ENCODE results near the gene TMED8. TPM values are rescaled to one million over a fixed set of nuclear protein-coding genes. Genes with fewer than 3 reads are reported as not detected.

The TMED8 gene
- total RNA-seq, 1 experiment from 2014 or later = 14.2 TPM

DNA sequence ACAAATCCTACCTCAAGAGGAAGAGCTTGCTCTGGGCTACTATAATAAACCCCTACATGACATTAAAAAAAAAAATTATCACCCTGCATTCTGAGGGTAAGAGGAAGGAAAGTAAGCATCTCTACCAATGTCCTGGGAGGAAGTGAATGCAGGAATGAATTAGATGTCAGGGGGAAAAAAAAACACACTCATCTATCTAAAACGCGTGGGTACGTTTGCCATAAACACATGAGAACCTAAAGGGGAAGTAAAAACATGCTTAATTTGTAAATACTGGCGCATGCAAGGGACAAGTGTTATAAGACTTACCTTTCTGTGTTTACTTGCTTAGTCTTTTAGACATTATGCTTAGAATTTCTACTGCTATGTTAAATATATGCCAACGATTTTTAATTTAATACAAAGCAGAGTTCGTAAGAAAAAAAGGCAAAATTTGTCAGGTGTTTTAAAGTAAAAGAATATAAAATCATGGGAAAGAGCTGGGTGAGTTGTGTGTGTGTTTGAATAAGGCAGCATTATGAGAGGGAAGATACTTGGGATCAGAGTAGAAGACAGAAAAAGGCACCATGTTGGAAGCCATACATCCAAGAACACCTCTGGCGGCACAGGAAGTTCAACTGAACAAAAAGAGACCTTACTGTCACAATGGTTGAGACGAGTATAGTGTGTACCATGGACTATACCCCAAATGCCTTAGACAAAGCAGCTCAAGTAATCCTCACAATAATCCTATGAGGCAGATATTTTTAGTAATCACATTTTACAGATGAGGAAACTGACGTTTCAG lies 1.5 kb downstream of the TMED8 start:
- no peak for ATAC-seq
- DNase-seq (ENCODE audit: low spot score) = no peak
- H3K27me3 Mint-ChIP-seq (ENCODE audit: low read depth) = no peaks in the 10 kb centered on the region
- H3K27ac Mint-ChIP-seq = no peak overlapping the region
- CTCF ChIA-PET = no interaction called here
- H3K36me3 Mint-ChIP-seq = no peaks in the 10 kb centered on the region
- POLR2A ChIA-PET = no interaction called here
- TF ChIP-seq GABPB1 (CRISPR knock-in tag; IDR thresholded peaks at IDR 0.05) = no peak
- TF ChIP-seq NFYB (CRISPR knock-in tag; conservative IDR thresholded peaks at IDR 0.05; ENCODE audit: low read depth) = no peak
- TF ChIP-seq OVOL2 (CRISPR knock-in tag; IDR thresholded peaks at IDR 0.05; ENCODE audit: borderline replicate concordance) = no peak
- TF ChIP-seq KAT7 (CRISPR knock-in tag; IDR thresholded peaks at IDR 0.05; ENCODE audit: borderline replicate concordance) = no peak
- no peak for TF ChIP-seq IRF2 (CRISPR knock-in tag; IDR thresholded peaks at IDR 0.05; ENCODE audit: borderline replicate concordance, low read depth)
- no peak for TF ChIP-seq NR2C2 (CRISPR knock-in tag; IDR thresholded peaks at IDR 0.05)
- TF ChIP-seq ZNF219 (CRISPR knock-in tag; IDR thresholded peaks at IDR 0.05; ENCODE audit: borderline replicate concordance) = no peak
- TF ChIP-seq JAZF1 (CRISPR knock-in tag; IDR thresholded peaks at IDR 0.05) = no peak
- TF ChIP-seq, protein P1, sequence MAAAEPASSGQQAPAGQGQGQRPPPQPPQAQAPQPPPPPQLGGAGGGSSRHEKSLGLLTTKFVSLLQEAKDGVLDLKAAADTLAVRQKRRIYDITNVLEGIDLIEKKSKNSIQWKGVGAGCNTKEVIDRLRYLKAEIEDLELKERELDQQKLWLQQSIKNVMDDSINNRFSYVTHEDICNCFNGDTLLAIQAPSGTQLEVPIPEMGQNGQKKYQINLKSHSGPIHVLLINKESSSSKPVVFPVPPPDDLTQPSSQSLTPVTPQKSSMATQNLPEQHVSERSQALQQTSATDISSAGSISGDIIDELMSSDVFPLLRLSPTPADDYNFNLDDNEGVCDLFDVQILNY (CRISPR knock-in tag; IDR thresholded peaks at IDR 0.05) = no peak
- H3K9me3 Mint-ChIP-seq = no peaks in the 10 kb centered on the region
- H3K4me1 Mint-ChIP-seq = peaks cover 9% of the 10 kb centered on the region
- peak overlapping the region; percentile 85 for H3K4me3 Mint-ChIP-seq

DNA sequence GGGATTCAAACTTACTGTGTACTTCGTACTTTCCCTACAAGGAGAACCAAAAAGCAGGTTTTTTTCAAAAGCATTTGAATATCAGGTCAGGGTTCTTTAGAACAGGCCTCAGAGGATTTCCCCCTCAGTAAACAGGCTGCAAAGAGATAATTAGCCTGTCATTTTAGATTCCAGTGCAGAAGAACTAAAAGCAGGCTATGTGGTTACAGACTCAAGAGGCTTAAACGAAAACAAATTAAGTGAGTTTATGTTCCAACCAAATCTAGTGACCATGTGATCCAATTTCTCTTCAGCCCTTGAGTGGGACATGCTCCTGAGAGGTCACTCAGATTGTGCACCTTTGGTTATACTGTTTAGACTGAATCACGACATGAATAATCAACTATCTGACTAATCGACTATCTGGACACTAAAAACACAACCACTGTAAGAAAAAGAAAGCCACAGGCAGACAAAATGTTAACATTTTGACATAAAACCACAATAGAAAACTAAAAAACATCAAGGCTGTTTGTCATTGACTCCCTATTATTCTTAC lies 4.5 kb downstream of the TMED8 start:
- CTCF ChIA-PET = interaction anchor here (0.6 kb wide), 1 partner anchor 494 kb away, joined by 4 read pairs; no protein-coding TSS in a partner anchor

DNA sequence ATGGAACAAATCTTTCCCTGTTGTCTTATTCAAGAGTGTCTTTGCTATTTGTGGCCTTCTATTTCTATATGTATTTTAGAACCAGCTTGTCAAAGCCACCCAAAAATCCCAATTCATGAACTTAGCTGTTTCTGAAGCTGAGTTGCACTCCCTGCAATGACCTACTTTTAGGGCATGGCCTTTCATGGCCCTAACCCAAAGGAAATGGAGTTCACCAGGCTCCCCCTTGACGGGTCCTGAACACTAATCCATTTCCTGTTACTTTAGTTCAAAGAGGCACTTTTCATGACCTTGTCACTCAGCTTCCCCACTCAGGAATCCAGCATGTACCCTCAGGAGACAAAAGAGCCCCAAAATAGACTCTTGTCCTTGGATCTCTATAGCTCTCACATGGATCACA lies 7.6 kb downstream of the TMED8 start:
- Mint-ChIP-seq H3K4me3 (no peak overlapping the region), H3K4me1 (0 out of 2 replicates have a peak, but pooled peaks cover 5% of the 10 kb centered on the region), H3K36me3 (no peaks in the 10 kb centered on the region), H3K27ac (no peak overlapping the region), H3K9me3 (no peaks in the 10 kb centered on the region), H3K27me3 (ENCODE audit: low read depth) (no peaks in the 10 kb centered on the region)
- TF ChIP-seq SP1 (CRISPR knock-in tag; conservative IDR thresholded peaks at IDR 0.05) (no peak), SMAD4 (CRISPR knock-in tag; IDR thresholded peaks at IDR 0.05) (no peak), ZNF396 (CRISPR knock-in tag; IDR thresholded peaks at IDR 0.05; ENCODE audit: borderline replicate concordance) (no peak), ZNF138 (CRISPR knock-in tag; conservative IDR thresholded peaks at IDR 0.05) (no peak), NFYB (CRISPR knock-in tag; conservative IDR thresholded peaks at IDR 0.05; ENCODE audit: low read depth) (no peak), HMGA2 (CRISPR knock-in tag; IDR thresholded peaks at IDR 0.05) (no peak), TEAD1 (CRISPR knock-in tag; IDR thresholded peaks at IDR 0.05) (no peak), SMAD3 (CRISPR knock-in tag; IDR thresholded peaks at IDR 0.05; ENCODE audit: borderline replicate concordance) (no peak), FOXK1 (CRISPR knock-in tag; IDR thresholded peaks at IDR 0.05) (no peak), ZNF416 (CRISPR knock-in tag; IDR thresholded peaks at IDR 0.05) (no peak)
- TF ChIP-seq, protein P2, sequence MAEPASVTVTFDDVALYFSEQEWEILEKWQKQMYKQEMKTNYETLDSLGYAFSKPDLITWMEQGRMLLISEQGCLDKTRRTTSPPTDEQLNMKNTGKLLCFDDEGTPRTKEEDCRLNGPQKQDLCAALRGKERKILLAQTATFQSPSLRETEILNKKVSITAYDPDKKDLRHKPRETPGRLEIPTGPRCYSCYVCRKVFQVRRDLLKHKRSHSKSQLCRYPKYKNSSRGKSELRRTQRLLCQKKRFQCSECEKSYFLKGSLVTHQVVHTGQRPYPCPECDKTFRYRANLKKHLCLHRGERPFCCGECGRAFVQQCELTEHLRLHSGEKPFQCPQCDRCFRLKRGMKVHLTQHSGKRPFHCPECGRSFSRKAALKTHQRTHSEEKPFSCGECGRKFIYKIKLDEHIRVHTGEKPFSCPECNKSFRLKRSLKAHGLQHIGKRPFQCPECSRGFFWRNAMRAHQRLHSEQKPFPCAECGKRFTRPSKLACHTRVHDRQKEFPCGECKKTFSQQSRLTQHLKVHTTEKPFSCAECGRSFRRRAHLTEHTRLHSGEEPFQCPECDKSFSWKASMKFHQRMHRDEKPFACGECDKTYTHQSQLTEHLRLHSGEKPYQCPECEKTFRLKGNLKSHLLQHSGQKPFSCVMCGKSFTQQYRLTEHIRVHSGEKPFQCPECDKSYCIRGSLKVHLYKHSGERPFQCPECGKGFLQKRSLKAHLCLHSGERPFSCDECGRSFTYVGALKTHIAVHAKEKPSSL (CRISPR knock-in tag; conservative IDR thresholded peaks at IDR 0.05) = no peak
- TF ChIP-seq, protein P3, sequence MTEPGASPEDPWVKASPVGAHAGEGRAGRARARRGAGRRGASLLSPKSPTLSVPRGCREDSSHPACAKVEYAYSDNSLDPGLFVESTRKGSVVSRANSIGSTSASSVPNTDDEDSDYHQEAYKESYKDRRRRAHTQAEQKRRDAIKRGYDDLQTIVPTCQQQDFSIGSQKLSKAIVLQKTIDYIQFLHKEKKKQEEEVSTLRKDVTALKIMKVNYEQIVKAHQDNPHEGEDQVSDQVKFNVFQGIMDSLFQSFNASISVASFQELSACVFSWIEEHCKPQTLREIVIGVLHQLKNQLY (CRISPR knock-in tag; IDR thresholded peaks at IDR 0.05) = no peak
- TF ChIP-seq, protein P4, sequence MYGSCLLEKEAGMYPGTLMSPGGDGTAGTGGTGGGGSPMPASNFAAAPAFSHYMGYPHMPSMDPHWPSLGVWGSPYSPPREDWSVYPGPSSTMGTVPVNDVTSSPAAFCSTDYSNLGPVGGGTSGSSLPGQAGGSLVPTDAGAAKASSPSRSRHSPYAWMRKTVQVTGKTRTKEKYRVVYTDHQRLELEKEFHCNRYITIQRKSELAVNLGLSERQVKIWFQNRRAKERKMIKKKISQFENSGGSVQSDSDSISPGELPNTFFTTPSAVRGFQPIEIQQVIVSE (CRISPR knock-in tag; IDR thresholded peaks at IDR 0.05; ENCODE audit: borderline replicate concordance) = no peak
- TF ChIP-seq, protein P1 (CRISPR knock-in tag; IDR thresholded peaks at IDR 0.05) = no peak
- no peak for DNase-seq (ENCODE audit: low spot score)
- CTCF ChIA-PET = no interaction called here
- ATAC-seq = no peak
- POLR2A ChIA-PET = no interaction called here

More for the DNA sequence above, 4.5 kb downstream of the TMED8 start:
- Mint-ChIP-seq H3K27me3 (ENCODE audit: low read depth) (no peaks in the 10 kb centered on the region), H3K4me1 (peaks cover 14% of the 10 kb centered on the region), H3K4me3 (no peak overlapping the region), H3K9me3 (no peaks in the 10 kb centered on the region), H3K36me3 (no peaks in the 10 kb centered on the region), H3K27ac (no peak overlapping the region; the same call in 1 of the 2 replicates)
- DNase-seq (ENCODE audit: low spot score) (no peak), ATAC-seq (no peak)
- TF ChIP-seq SP1 (CRISPR knock-in tag; conservative IDR thresholded peaks at IDR 0.05) (no peak), GRHL2 (CRISPR knock-in tag; IDR thresholded peaks at IDR 0.05; ENCODE audit: insufficient replicate concordance, severe bottlenecking) (no peak), ZNF232 (CRISPR knock-in tag; IDR thresholded peaks at IDR 0.05) (no peak), FOXP1 (CRISPR knock-in tag; IDR thresholded peaks at IDR 0.05; ENCODE audit: borderline replicate concordance) (no peak), RELA (CRISPR knock-in tag; IDR thresholded peaks at IDR 0.05; ENCODE audit: borderline replicate concordance) (no peak), HMGA2 (CRISPR knock-in tag; IDR thresholded peaks at IDR 0.05) (no peak)
- TF ChIP-seq, protein P5, sequence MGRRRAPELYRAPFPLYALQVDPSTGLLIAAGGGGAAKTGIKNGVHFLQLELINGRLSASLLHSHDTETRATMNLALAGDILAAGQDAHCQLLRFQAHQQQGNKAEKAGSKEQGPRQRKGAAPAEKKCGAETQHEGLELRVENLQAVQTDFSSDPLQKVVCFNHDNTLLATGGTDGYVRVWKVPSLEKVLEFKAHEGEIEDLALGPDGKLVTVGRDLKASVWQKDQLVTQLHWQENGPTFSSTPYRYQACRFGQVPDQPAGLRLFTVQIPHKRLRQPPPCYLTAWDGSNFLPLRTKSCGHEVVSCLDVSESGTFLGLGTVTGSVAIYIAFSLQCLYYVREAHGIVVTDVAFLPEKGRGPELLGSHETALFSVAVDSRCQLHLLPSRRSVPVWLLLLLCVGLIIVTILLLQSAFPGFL (CRISPR knock-in tag; IDR thresholded peaks at IDR 0.05; ENCODE audit: borderline replicate concordance) = no peak
- TF ChIP-seq, protein P6, sequence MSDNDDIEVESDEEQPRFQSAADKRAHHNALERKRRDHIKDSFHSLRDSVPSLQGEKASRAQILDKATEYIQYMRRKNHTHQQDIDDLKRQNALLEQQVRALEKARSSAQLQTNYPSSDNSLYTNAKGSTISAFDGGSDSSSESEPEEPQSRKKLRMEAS (CRISPR knock-in tag; IDR thresholded peaks at IDR 0.05) = no peak
- POLR2A ChIA-PET = no interaction called here

Data from WTC11 (cell line).